ENCODE data around the gene ELAVL1. TPM values are rescaled to one million over a fixed set of nuclear protein-coding genes. Genes with fewer than 3 reads are reported as not detected.

The ELAVL1 gene
- total RNA-seq, 1 donor from 2014 or later: 50.5 TPM

GRCh38 chr19:7910321-7911161 is 94.9 kb downstream of the ELAVL1 start:
- Histone ChIP-seq H3K4me3 (no peak overlapping the region), H3K27ac (replicated peaks) (no peak overlapping the region), H3K4me1 (peaks cover 34% of the 10 kb centered on the region), H3K27me3 (ENCODE audit: low read depth) (peaks cover 15% of the 10 kb centered on the region), H3K9me3 (replicated peaks) (no peaks in the 10 kb centered on the region), H3K36me3 (peaks cover 64% of the 10 kb centered on the region)
- intact Hi-C loops (cut with micrococcal nuclease): no loop called here
- no peak for TF ChIP-seq CTCF (IDR thresholded peaks at IDR 0.05; ENCODE audit: borderline replicate concordance)
- DNase-seq: no peak

GRCh38 chr19:7909471-7910067 is 95.9 kb downstream of the ELAVL1 start:
- intact Hi-C loops (cut with micrococcal nuclease): no loop called here
- no peak overlapping the region for H3K4me3 ChIP-seq
- DNase-seq: no peak
- peaks cover 5% of the 10 kb centered on the region for H3K27me3 ChIP-seq (ENCODE audit: low read depth)
- H3K36me3 ChIP-seq: peaks cover 64% of the 10 kb centered on the region
- H3K4me1 ChIP-seq: peaks cover 42% of the 10 kb centered on the region
- H3K9me3 ChIP-seq (replicated peaks): no peaks in the 10 kb centered on the region
- H3K27ac ChIP-seq (replicated peaks): no peak overlapping the region
- TF ChIP-seq CTCF (IDR thresholded peaks at IDR 0.05; ENCODE audit: borderline replicate concordance): no peak

- no peaks in the 10 kb centered on the region for H3K27me3 ChIP-seq (ENCODE audit: low read depth)
- TF ChIP-seq CTCF (IDR thresholded peaks at IDR 0.05; ENCODE audit: borderline replicate concordance): no peak
- H3K9me3 ChIP-seq (replicated peaks): no peaks in the 10 kb centered on the region
- H3K4me1 ChIP-seq: peaks cover 46% of the 10 kb centered on the region
- DNase-seq: no peak
- H3K36me3 ChIP-seq: peaks cover 64% of the 10 kb centered on the region
- H3K4me3 ChIP-seq: no peak overlapping the region
- intact Hi-C loops (cut with micrococcal nuclease): no loop called here
- H3K27ac ChIP-seq (replicated peaks): peak overlapping the region; percentile 23
Measured at GRCh38 chr19:7908742-7909461, 96.5 kb downstream of the ELAVL1 start.

Other genes with a start within 250 kb of the ELAVL1 start
- not detected for gene CLEC4M, start 242.4 kb downstream of the ELAVL1 start, total RNA-seq
- gene EVI5L, start 175.4 kb downstream of the ELAVL1 start, total RNA-seq: 22.9 TPM
- gene PRR36, start 131.3 kb downstream of the ELAVL1 start, total RNA-seq: not detected
- 0.44 TPM for gene LRRC8E, start 117.1 kb downstream of the ELAVL1 start, total RNA-seq
- gene MAP2K7, start 101.8 kb downstream of the ELAVL1 start, total RNA-seq: 24.2 TPM
- gene TGFBR3L, start 90.8 kb downstream of the ELAVL1 start, total RNA-seq: 8.2 TPM
- 9.8 TPM for gene SNAPC2, start 85.3 kb downstream of the ELAVL1 start, total RNA-seq
- gene CTXN1, start 79.5 kb downstream of the ELAVL1 start, total RNA-seq: 0.22 TPM
- 89.1 TPM for gene TIMM44, start 62.0 kb downstream of the ELAVL1 start, total RNA-seq
- not detected for gene CCL25, start 47.1 kb upstream of the ELAVL1 start, total RNA-seq
- not detected for gene FBN3, start 144.0 kb upstream of the ELAVL1 start, total RNA-seq
- 16.5 TPM for gene CERS4, start 203.7 kb upstream of the ELAVL1 start, total RNA-seq

Measured in left ventricle myocardium inferior (tissue), 1 donor.